HG03432 (cell line): ENCODE results near the gene RMI1.

Experiments used
- ATAC-seq: cut with Tn5 transposase; IDR thresholded peaks from one replicate; pipeline ENCODE4 v1.9.1; 2021; ENCODE audit warnings: mild to moderate bottlenecking, moderate library complexity; ENCODE audit not compliant: unreplicated experiment

RMI1 gene

GRCh38 chr9:83967073-83967472 lies 13.5 kb upstream of the RMI1 start:
- no peak for ATAC-seq

GRCh38 chr9:83969602-83970001 lies 11.0 kb upstream of the RMI1 start:
- ATAC-seq, result no peak

GRCh38 chr9:83971485-83971884 lies 9.1 kb upstream of the RMI1 start:
- ATAC-seq, result no peak

- no peak for ATAC-seq
Observed at GRCh38 chr9:83972286-83972685, 8.3 kb upstream of the RMI1 start.

- ATAC-seq, result no peak
Observed at GRCh38 chr9:83975300-83975699, 5.3 kb upstream of the RMI1 start.

- no peak for ATAC-seq
Observed at GRCh38 chr9:83976372-83976771, 4.2 kb upstream of the RMI1 start.

- no peak for ATAC-seq
Observed at GRCh38 chr9:83977196-83977595, 3.4 kb upstream of the RMI1 start.

- peak; percentile 19 for ATAC-seq
Observed at GRCh38 chr9:83978992-83979811, 1.4 kb upstream of the RMI1 start.

- ATAC-seq, result peak; percentile 88
Observed at GRCh38 chr9:83979812-83980394, 702 bp upstream of the RMI1 start, which contains the start of gene HNRNPK. Gene HNRNPK (minus strand): TSS chr9:83980215. CDS start chr9:83978252, 1,963 bp downstream.

GRCh38 chr9:83981126-83981871 lies 694 bp downstream of the RMI1 start:
- ATAC-seq, result no peak

- peak; percentile 46 for ATAC-seq
Observed at GRCh38 chr9:83986195-83986594, 5.6 kb downstream of the RMI1 start.

GRCh38 chr9:83986765-83987401 lies 6.3 kb downstream of the RMI1 start:
- no peak for ATAC-seq

GRCh38 chr9:83987402-83987791 lies 6.8 kb downstream of the RMI1 start:
- no peak for ATAC-seq

GRCh38 chr9:83988411-83988810 lies 7.8 kb downstream of the RMI1 start:
- no peak for ATAC-seq

- ATAC-seq, result no peak
Observed at GRCh38 chr9:83991355-83991754, 10.8 kb downstream of the RMI1 start.

GRCh38 chr9:83992407-83992806 lies 11.8 kb downstream of the RMI1 start:
- ATAC-seq, result no peak

GRCh38 chr9:83992901-83993300 lies 12.3 kb downstream of the RMI1 start:
- ATAC-seq, result no peak

- ATAC-seq, result no peak
Observed at GRCh38 chr9:83996126-83996525, 15.5 kb downstream of the RMI1 start.

- ATAC-seq, result no peak
Observed at GRCh38 chr9:83999141-83999918, 18.7 kb downstream of the RMI1 start.

- no peak for ATAC-seq
Observed at GRCh38 chr9:84000186-84000585, 19.6 kb downstream of the RMI1 start.

- ATAC-seq, result no peak
Observed at GRCh38 chr9:84001621-84002020, 21.0 kb downstream of the RMI1 start.
